A549 (cell line): ENCODE data around the gene MED28. TPM values are rescaled to one million over a fixed set of nuclear protein-coding genes. Genes with fewer than 3 reads are reported as not detected.
A peak's percentile ranks its signal among the peaks of the same experiment; 100 is the strongest.

Source experiments
- ATAC-seq, 2 experiments: fragments of 200-7000 bp in 1 of 2; fragments of >200 bp in 1 of 2; cut with Nextera tagmentation in 1 of 2; cut with Tn5 transposase in 1 of 2; 3 replicates each; pipeline versions ENCODE4 v1.8.0 to v1.9.1; 2018 to 2020; ENCODE audit warnings: mild to moderate bottlenecking in 1 of 2, moderate library complexity in 1 of 2
- CTCF ChIA-PET: fragments of 300-600 bp; sonication (Branson Sonifier 250); formaldehyde crosslinking; extraction: SDS; loops from one replicate; lab custom pipeline; 2021; ENCODE audit warnings: antibody characterized with exemption, inconsistent platforms; lab: Yijun Ruan, JAX
- POLR2A ChIA-PET: fragments of 350-600 bp; formaldehyde crosslinking; extraction: SDS; loops from one replicate; lab custom pipeline; 2021; ENCODE audit warnings: antibody characterized with exemption, inconsistent platforms; lab: Yijun Ruan, JAX
- DNase-seq, 2 experiments: peaks; one replicate each; pipeline versions ENCODE4 v3.0.0 to v3.0.0-alpha.2; 2011 to 2016; ENCODE audit warnings: low read depth in 1 of 2, low spot score in 1 of 2
- FAIRE-seq: peaks from 2 replicates; lab custom pipeline; 2011; peaks lifted over from hg19 to GRCh38; lab: Jason Lieb, UNC
- H3K27ac ChIP-seq, 2 experiments: fragments of >200 bp; sonication (Bioruptor Twin); formaldehyde crosslinking; 3 replicates each; pipeline ENCODE4 v1.5.1; 2016 to 2017
- H3K4me1 ChIP-seq: fragments of >200 bp; sonication (Bioruptor Twin); formaldehyde crosslinking; 3 replicates; pipeline ENCODE4 v1.6.1; 2016
- H3K4me2 ChIP-seq: fragments of >200 bp; sonication (Bioruptor Twin); formaldehyde crosslinking; 3 replicates; pipeline ENCODE4 v1.6.1; 2016
- H3K4me3 ChIP-seq: fragments of >200 bp; sonication (Bioruptor Twin); formaldehyde crosslinking; 3 replicates; pipeline ENCODE4 v1.5.1; 2016
- H3K9me3 ChIP-seq: fragments of >200 bp; sonication (Bioruptor Twin); formaldehyde crosslinking; 3 replicates; pipeline ENCODE4 v1.6.1; 2016
- CHD4 ChIP-seq: fragments of 200-600 bp; sonication (generic); IDR thresholded peaks from 2 replicates; pipeline ENCODE4 v1.6.1; 2016; ENCODE audit warnings: antibody characterized with exemption, mild to moderate bottlenecking, borderline replicate concordance
- EHMT2 ChIP-seq: fragments of 200-600 bp; sonication (generic); IDR thresholded peaks from 2 replicates; pipeline ENCODE4 v1.6.1; 2016; ENCODE audit warnings: antibody characterized with exemption, low read depth, mild to moderate bottlenecking, moderate library complexity
- FOSB ChIP-seq: fragments of 250-450 bp; sonication (Bioruptor Pico); IDR thresholded peaks from 2 replicates; pipeline ENCODE4 v1.5.0; 2020; ENCODE audit warnings: mild to moderate bottlenecking, moderate library complexity
- FOSL2 ChIP-seq, 2 experiments: fragments of 450-650 bp in 1 of 2; fragments of >200 bp in 1 of 2; sonication (Bioruptor Twin) in 1 of 2; formaldehyde crosslinking; IDR thresholded peaks; 2 replicates each; pipeline versions ENCODE4 v1.5.0 to v1.6.1; 2016 to 2020; ENCODE audit warnings: mild to moderate bottlenecking in 1 of 2, moderate library complexity in 1 of 2
- KDM5A ChIP-seq: fragments of 200-600 bp; sonication (generic); IDR thresholded peaks from 2 replicates; pipeline ENCODE4 v1.6.1; 2016; ENCODE audit warnings: antibody characterized with exemption, mild to moderate bottlenecking
- MYC ChIP-seq: IDR thresholded peaks from 2 replicates; pipeline ENCODE4 v1.6.1; 2012; ENCODE audit warnings: mild to moderate bottlenecking, inconsistent platforms, low read length, improper control_type of control experiment, borderline replicate concordance
- NFE2L2 ChIP-seq: fragments of 150-350 bp; conservative IDR thresholded peaks from 2 replicates; pipeline ENCODE4 v1.6.1; 2014; ENCODE audit warnings: low read length
- NPAS2 ChIP-seq: fragments of 250-450 bp; sonication (Bioruptor Pico); IDR thresholded peaks from 2 replicates; pipeline ENCODE4 v1.8.0; 2022; ENCODE audit warnings: mild to moderate bottlenecking, moderate library complexity, borderline replicate concordance
- RCOR1 ChIP-seq: fragments of 150-350 bp; IDR thresholded peaks from 2 replicates; pipeline ENCODE4 v1.6.1; 2014; ENCODE audit warnings: antibody characterized with exemption, low read length, low read depth
- SMC3 ChIP-seq: fragments of >200 bp; sonication (Bioruptor Twin); formaldehyde crosslinking; IDR thresholded peaks from 3 replicates; pipeline ENCODE4 v1.6.1; 2018; ENCODE audit warnings: inconsistent platforms
- TFCP2L1 ChIP-seq: fragments of 250-450 bp; sonication (Bioruptor Pico); IDR thresholded peaks from 2 replicates; pipeline ENCODE4 v1.5.0; 2021; ENCODE audit warnings: mild to moderate bottlenecking
- TP53 ChIP-seq: fragments of 250-450 bp; sonication (Bioruptor Pico); IDR thresholded peaks from 2 replicates; pipeline ENCODE4 v1.5.0; 2021; ENCODE audit warnings: mild to moderate bottlenecking, moderate library complexity
- ZNF302 ChIP-seq: fragments of 250-450 bp; sonication (Bioruptor Pico); IDR thresholded peaks from 2 replicates; pipeline ENCODE4 v1.9.0; 2021; ENCODE audit warnings: inconsistent platforms, mild to moderate bottlenecking, moderate library complexity
- ZSCAN20 ChIP-seq: fragments of 250-450 bp; sonication (Bioruptor Pico); IDR thresholded peaks from 2 replicates; pipeline ENCODE4 v1.8.0; 2022; ENCODE audit warnings: mild to moderate bottlenecking, moderate library complexity
- WGBS: methylation state at CpG from one replicate; pipeline ENCODE4 v1.1.6; 2017; ENCODE audit errors: missing lambda C conversion rate; 5-methylcytosine and 5-hydroxymethylcytosine counted together
- polyA plus RNA-seq, 4 experiments: library from polyadenylated mRNA; depleted of rRNA in 3 of 4; stranded (reverse); fragments of >200 nt; fragmentation: RNase III in 1 of 4; extraction: RNeasy Plus Mini Kit Qiagen cat#74134 plus additional on column Dnase treatment in 1 of 4; gene quantifications; 2 replicates in 3 of 4; 3 replicates in 1 of 4; pipeline ENCODE4 v1.2.3, GENCODE V29; 2011 to 2017
- TF ChIP-seq, protein P1 (sequence below): fragments of 200-600 bp; sonication (generic); IDR thresholded peaks from 2 replicates; pipeline ENCODE4 v1.6.1; 2016; ENCODE audit warnings: antibody characterized with exemption, mild to moderate bottlenecking, moderate library complexity
- TF ChIP-seq, protein P2 (sequence below): IDR thresholded peaks from 2 replicates; pipeline ENCODE4 v1.6.1; 2012

MED28 gene
- polyA plus RNA-seq, 2 of the 4 experiments (the other 2 are of a cell fraction): 15.5 to 30.8 TPM

DNA sequence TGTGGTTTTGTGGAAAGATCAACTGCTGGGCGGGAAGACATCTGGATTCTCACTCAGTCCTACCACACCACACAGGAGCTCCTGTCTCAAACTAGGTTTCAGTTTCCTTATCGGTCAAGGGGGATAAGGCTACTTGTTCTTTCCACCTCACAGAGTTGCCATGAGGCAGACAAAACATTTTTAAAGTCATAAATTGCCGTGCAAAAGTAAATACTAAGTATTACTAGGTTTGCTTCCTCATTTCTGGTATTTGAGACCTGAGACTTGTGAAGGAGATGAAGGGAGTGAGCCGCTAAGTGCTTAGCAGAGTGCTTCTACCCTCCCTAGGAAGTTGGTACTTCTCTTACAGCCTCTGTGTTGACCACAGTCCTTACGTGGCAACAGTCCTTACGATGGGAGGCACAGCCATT is 36.0 kb upstream of the MED28 start:
- FAIRE-seq (no peak), ATAC-seq (no peak), DNase-seq (no peak)
- 87% methylated on average over 6 of the region's 6 CpGs for WGBS
- Histone ChIP-seq H3K4me1 (peaks cover 6% of the 10 kb centered on the region; the same call in 1 of the 3 replicates), H3K9me3 (no peaks in the 10 kb centered on the region), H3K4me2 (peak overlapping the region; percentile 75), H3K27ac (no peak overlapping the region), H3K4me3 (peak overlapping the region; percentile 77)
- ChIA-PET CTCF (interaction anchor here (1.2 kb wide), 1 partner anchor 19 kb away, joined by 3 read pairs; no protein-coding TSS in a partner anchor), POLR2A (interaction anchor here (1.0 kb wide), 1 partner anchor 36 kb away, joined by 6 read pairs; the partner anchor contains the start of gene MED28)
- TF ChIP-seq CHD4: no peak
- TF ChIP-seq FOSB (CRISPR knock-in tag): no peak
- TF ChIP-seq, protein P1, sequence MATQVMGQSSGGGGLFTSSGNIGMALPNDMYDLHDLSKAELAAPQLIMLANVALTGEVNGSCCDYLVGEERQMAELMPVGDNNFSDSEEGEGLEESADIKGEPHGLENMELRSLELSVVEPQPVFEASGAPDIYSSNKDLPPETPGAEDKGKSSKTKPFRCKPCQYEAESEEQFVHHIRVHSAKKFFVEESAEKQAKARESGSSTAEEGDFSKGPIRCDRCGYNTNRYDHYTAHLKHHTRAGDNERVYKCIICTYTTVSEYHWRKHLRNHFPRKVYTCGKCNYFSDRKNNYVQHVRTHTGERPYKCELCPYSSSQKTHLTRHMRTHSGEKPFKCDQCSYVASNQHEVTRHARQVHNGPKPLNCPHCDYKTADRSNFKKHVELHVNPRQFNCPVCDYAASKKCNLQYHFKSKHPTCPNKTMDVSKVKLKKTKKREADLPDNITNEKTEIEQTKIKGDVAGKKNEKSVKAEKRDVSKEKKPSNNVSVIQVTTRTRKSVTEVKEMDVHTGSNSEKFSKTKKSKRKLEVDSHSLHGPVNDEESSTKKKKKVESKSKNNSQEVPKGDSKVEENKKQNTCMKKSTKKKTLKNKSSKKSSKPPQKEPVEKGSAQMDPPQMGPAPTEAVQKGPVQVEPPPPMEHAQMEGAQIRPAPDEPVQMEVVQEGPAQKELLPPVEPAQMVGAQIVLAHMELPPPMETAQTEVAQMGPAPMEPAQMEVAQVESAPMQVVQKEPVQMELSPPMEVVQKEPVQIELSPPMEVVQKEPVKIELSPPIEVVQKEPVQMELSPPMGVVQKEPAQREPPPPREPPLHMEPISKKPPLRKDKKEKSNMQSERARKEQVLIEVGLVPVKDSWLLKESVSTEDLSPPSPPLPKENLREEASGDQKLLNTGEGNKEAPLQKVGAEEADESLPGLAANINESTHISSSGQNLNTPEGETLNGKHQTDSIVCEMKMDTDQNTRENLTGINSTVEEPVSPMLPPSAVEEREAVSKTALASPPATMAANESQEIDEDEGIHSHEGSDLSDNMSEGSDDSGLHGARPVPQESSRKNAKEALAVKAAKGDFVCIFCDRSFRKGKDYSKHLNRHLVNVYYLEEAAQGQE: no peak
- TF ChIP-seq, all 56 proteins: peak for 0

DNA sequence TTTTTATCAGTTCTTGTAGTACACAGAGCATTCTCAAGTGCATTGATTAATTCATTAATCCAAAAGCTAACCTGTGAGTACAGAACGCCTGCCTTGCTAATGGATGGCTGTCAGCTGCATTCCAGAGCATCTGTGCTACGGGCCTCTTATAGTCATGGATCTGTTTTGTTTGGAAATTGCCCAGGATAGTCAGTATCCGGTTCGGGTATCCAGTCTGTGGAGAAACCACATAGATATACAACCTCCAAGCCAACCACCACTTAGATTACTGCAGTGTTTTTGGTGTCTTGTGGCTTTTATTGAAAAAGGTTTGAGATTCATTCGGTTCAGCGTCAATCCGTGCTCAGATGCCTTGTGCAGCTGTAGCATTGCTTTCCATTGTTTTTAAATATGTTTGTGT is 33.5 kb upstream of the MED28 start:
- no peak for TF ChIP-seq RCOR1
- no peak for TF ChIP-seq EHMT2
- TF ChIP-seq MYC: no peak
- TF ChIP-seq NFE2L2: no peak
- no peak for TF ChIP-seq NPAS2 (CRISPR knock-in tag)
- TF ChIP-seq TP53 (CRISPR knock-in tag): no peak
- TF ChIP-seq SMC3: no peak
- TF ChIP-seq ZNF302: no peak
- no peak for TF ChIP-seq FOSL2 (IDR thresholded peaks at IDR 0.05)
- no peak for TF ChIP-seq FOSL2 (CRISPR knock-in tag; IDR thresholded peaks at IDR 0.05)
- no peak for TF ChIP-seq FOSB (CRISPR knock-in tag)
- TF ChIP-seq, protein P2, sequence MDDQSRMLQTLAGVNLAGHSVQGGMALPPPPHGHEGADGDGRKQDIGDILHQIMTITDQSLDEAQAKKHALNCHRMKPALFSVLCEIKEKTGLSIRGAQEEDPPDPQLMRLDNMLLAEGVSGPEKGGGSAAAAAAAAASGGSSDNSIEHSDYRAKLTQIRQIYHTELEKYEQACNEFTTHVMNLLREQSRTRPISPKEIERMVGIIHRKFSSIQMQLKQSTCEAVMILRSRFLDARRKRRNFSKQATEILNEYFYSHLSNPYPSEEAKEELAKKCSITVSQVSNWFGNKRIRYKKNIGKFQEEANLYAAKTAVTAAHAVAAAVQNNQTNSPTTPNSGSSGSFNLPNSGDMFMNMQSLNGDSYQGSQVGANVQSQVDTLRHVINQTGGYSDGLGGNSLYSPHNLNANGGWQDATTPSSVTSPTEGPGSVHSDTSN: no peak
- TF ChIP-seq KDM5A: no peak
- TF ChIP-seq ZSCAN20 (CRISPR knock-in tag): no peak
- TF ChIP-seq TFCP2L1: no peak
- TF ChIP-seq, all 56 proteins: peak for 0
- no peak overlapping the region for H3K4me2 ChIP-seq
- peaks cover 6% of the 10 kb centered on the region; the same call in 1 of the 3 replicates for H3K4me1 ChIP-seq
- ATAC-seq: no peak
- no peak for DNase-seq
- CTCF ChIA-PET: no interaction called here
- no peak overlapping the region for H3K4me3 ChIP-seq
- FAIRE-seq: no peak
- 82% methylated on average over 7 of the region's 7 CpGs for WGBS
- POLR2A ChIA-PET: no interaction called here
- no peaks in the 10 kb centered on the region for H3K9me3 ChIP-seq
- H3K27ac ChIP-seq: no peak overlapping the region

DNA sequence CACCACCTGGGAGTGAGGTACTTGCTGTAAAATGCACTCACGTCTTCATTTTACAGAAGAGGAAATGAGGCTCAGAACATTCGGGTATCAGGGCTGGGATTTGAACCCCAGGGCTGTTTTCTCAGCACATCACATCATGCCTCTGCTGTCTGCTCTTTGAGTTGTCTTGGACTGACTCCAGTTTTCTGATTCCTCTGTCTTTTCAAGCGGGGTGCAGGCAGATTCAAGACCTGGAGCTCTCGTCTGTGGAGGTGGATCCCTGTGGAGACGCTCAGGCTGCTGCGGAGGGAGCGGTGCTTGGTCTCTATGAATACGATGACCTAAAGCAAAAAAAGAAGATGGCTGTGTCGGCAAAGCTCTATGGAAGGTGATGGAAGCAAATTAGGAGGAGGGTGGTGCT is 31.2 kb upstream of the MED28 start:
- Histone ChIP-seq H3K4me2 (no peak overlapping the region), H3K27ac (no peak overlapping the region), H3K4me3 (no peak overlapping the region), H3K4me1 (peaks cover 4% of the 10 kb centered on the region; the same call in 1 of the 3 replicates), H3K9me3 (no peaks in the 10 kb centered on the region)
- ChIA-PET CTCF (interaction anchor here (0.7 kb wide), 1 partner anchor 34 kb away, joined by 3 read pairs; no protein-coding TSS in a partner anchor), POLR2A (no interaction called here)
- DNase-seq (no peak), FAIRE-seq (no peak), ATAC-seq (no peak)
- TF ChIP-seq MYC: no peak
- 88% methylated on average over 9 of the region's 9 CpGs for WGBS
